SK-N-SH (cell line): Measurements from ENCODE around the gene CHD5. TPM values are rescaled to one million over a fixed set of nuclear protein-coding genes. Genes with fewer than 3 reads are reported as not detected.

ENCODE experiments used
- CTCF ChIA-PET: fragments of 300-600, 350-600 bp; formaldehyde crosslinking; extraction: SDS; loops from one replicate; lab custom pipeline; 2021; lab: Yijun Ruan, JAX
- POLR2A ChIA-PET: fragments of 350-600 bp; sonication (Branson Sonifier 250); formaldehyde crosslinking; extraction: SDS; loops from one replicate; lab custom pipeline; 2020; ENCODE audit warnings: antibody characterized with exemption, inconsistent platforms; lab: Yijun Ruan, JAX
- DNase-seq: peaks from one replicate; pipeline ENCODE4 v3.0.0; 2012
- H2AFZ ChIP-seq: fragments of 200-600 bp; sonication (generic); 2 replicates; pipeline ENCODE4 v1.8.1; 2016; ENCODE audit warnings: antibody characterized with exemption, mild to moderate bottlenecking, low read depth
- H3F3A ChIP-seq: fragments of 200-600 bp; sonication (generic); replicated peaks from 2 replicates; pipeline ENCODE3; 2016; ENCODE audit warnings: antibody characterized with exemption, mild to moderate bottlenecking; ENCODE audit not compliant: insufficient read depth
- H3K27ac ChIP-seq, 2 experiments: fragments of 200-500 bp in 1 of 2; fragments of 200-600 bp in 1 of 2; sonication (Bioruptor generic) in 1 of 2; sonication (generic), shearing (Covaris generic) in 1 of 2; 2 replicates each; pipeline versions ENCODE4 v1.5.1 to v1.6.1; 2014 to 2016; ENCODE audit warnings: low read depth in 2 of 2, inconsistent platforms in 1 of 2, low read length in 1 of 2, mild to moderate bottlenecking in 1 of 2, mixed read lengths in 1 of 2
- H3K27me3 ChIP-seq: fragments of 200-600 bp; sonication (generic), shearing (Covaris generic); 2 replicates; pipeline ENCODE4 v1.6.1; 2016; ENCODE audit warnings: mixed run types; ENCODE audit not compliant: insufficient read depth
- H3K36me3 ChIP-seq, 2 experiments: fragments of 200-500 bp in 1 of 2; fragments of 200-600 bp in 1 of 2; sonication (Bioruptor generic) in 1 of 2; sonication (generic) in 1 of 2; replicated peaks in 1 of 2; 2 replicates each; pipeline versions ENCODE3 to v1.5.1; 2014 to 2016; ENCODE audit warnings: low read length in 1 of 2, mild to moderate bottlenecking in 1 of 2; ENCODE audit not compliant: insufficient read depth in 2 of 2, control insufficient read depth in 1 of 2
- H3K4me1 ChIP-seq, 2 experiments: fragments of 200-500 bp in 1 of 2; fragments of 200-600 bp in 1 of 2; sonication (Bioruptor generic) in 1 of 2; sonication (generic), shearing (Covaris generic) in 1 of 2; 2 replicates each; pipeline versions ENCODE4 v1.5.1 to v1.6.1; 2014 to 2016; ENCODE audit warnings: low read depth in 1 of 2, low read length in 1 of 2, mixed run types in 1 of 2; ENCODE audit not compliant: insufficient read depth in 2 of 2, control insufficient read depth in 1 of 2
- H3K4me2 ChIP-seq: fragments of 200-600 bp; sonication (generic), shearing (Covaris generic); 2 replicates; pipeline ENCODE4 v1.6.1; 2017; ENCODE audit warnings: mixed run types
- H3K4me3 ChIP-seq, 2 experiments: fragments of 200-500 bp in 1 of 2; fragments of 200-600 bp in 1 of 2; sonication (Bioruptor generic) in 1 of 2; sonication (generic), shearing (Covaris generic) in 1 of 2; 2 replicates each; pipeline versions ENCODE4 v1.5.1 to v1.8.1; 2014 to 2016; ENCODE audit warnings: low read depth in 2 of 2, inconsistent platforms in 1 of 2, low read length in 1 of 2, mild to moderate bottlenecking in 1 of 2, mixed read lengths in 1 of 2, moderate library complexity in 1 of 2
- H3K79me2 ChIP-seq: fragments of 200-600 bp; sonication (generic); 2 replicates; pipeline ENCODE4 v1.8.1; 2017; ENCODE audit warnings: mild to moderate bottlenecking; ENCODE audit not compliant: insufficient read depth
- H3K9ac ChIP-seq: fragments of 200-600 bp; sonication (generic); 2 replicates; pipeline ENCODE4 v1.6.1; 2017; ENCODE audit warnings: mixed run types
- H3K9me2 ChIP-seq: fragments of 200-600 bp; sonication (generic); 2 replicates; pipeline ENCODE4 v1.6.1; 2017; ENCODE audit warnings: mixed run types
- H3K9me3 ChIP-seq: fragments of 200-600 bp; sonication (generic); 2 replicates; pipeline ENCODE4 v1.6.1; 2017; ENCODE audit warnings: mixed run types, mild to moderate bottlenecking, moderate library complexity
- H4K20me1 ChIP-seq: fragments of 200-600 bp; sonication (generic); 2 replicates; pipeline ENCODE4 v1.6.1; 2017; ENCODE audit warnings: mild to moderate bottlenecking, mixed run types; ENCODE audit not compliant: insufficient read depth
- ELF1 ChIP-seq: IDR thresholded peaks from 2 replicates; pipeline ENCODE4 v1.4.0; 2012
- EZH2phosphoT487 ChIP-seq: fragments of 200-600 bp; sonication (generic); IDR thresholded peaks from 2 replicates; pipeline ENCODE4 v1.6.1; 2017; ENCODE audit warnings: low read depth, mixed run types, mild to moderate bottlenecking, antibody characterized with exemption, moderate library complexity, borderline replicate concordance
- FOXM1 ChIP-seq: IDR thresholded peaks from 2 replicates; pipeline ENCODE4 v1.4.0; 2012; ENCODE audit warnings: low read depth, mild to moderate bottlenecking
- JUND ChIP-seq: IDR thresholded peaks from 2 replicates; pipeline ENCODE4 v1.4.0; 2012
- MAX ChIP-seq: IDR thresholded peaks from 2 replicates; pipeline ENCODE4 v1.4.0; 2012; ENCODE audit warnings: low read depth
- MEF2A ChIP-seq: IDR thresholded peaks from 2 replicates; pipeline ENCODE4 v1.4.0; 2012; ENCODE audit warnings: low read depth, borderline replicate concordance
- NRF1 ChIP-seq: IDR thresholded peaks from 2 replicates; pipeline ENCODE4 v1.6.1; 2012; ENCODE audit warnings: low read depth, mild to moderate bottlenecking, low read length
- PBX3 ChIP-seq: IDR thresholded peaks from 2 replicates; pipeline ENCODE4; 2012
- RCOR1 ChIP-seq: fragments of 150-350 bp; IDR thresholded peaks from 2 replicates; pipeline ENCODE4 v1.6.1; 2017; ENCODE audit warnings: antibody characterized with exemption, low read length
- REST ChIP-seq: IDR thresholded peaks from 2 replicates; pipeline ENCODE4 v1.6.1; 2012; ENCODE audit warnings: mild to moderate bottlenecking, low read depth, low read length, moderate library complexity
- RFX5 ChIP-seq: IDR thresholded peaks from 2 replicates; pipeline ENCODE4 v1.6.1; 2012; ENCODE audit warnings: mild to moderate bottlenecking, improper control_type of control experiment, low read length
- RXRA ChIP-seq: IDR thresholded peaks from 2 replicates; pipeline ENCODE4 v1.4.0; 2012; ENCODE audit warnings: low read depth, mild to moderate bottlenecking, borderline replicate concordance
- TAF1 ChIP-seq: IDR thresholded peaks from 2 replicates; pipeline ENCODE4 v1.6.1; 2012; ENCODE audit warnings: low read depth, mild to moderate bottlenecking, low read length, moderate library complexity, borderline replicate concordance
- USF2 ChIP-seq: fragments of 150-350 bp; IDR thresholded peaks from 2 replicates; pipeline ENCODE4 v1.6.1; 2017; ENCODE audit warnings: antibody characterized with exemption, low read length, low read depth, borderline replicate concordance
- WGBS: methylation state at CpG from one replicate; pipeline ENCODE4 v1.1.6; 2017; ENCODE audit warnings: low lambda C conversion rate; 5-methylcytosine and 5-hydroxymethylcytosine counted together
- polyA plus RNA-seq, 3 experiments: library from polyadenylated mRNA; depleted of rRNA; stranded (reverse); fragments of >200 nt; gene quantifications; 2 replicates each; pipeline ENCODE4 v1.2.3, GENCODE V29; 2012

CHD5 gene
- polyA plus RNA-seq, 1 of the 3 experiments (the other 2 are of a cell fraction): 0.26 TPM

GRCh38 chr1:6145864-6146410 lies 34.2 kb downstream of the CHD5 start:
- ChIA-PET CTCF (interaction anchor here (1.1 kb wide), 1 partner anchor 64 kb away, joined by 4 read pairs; no protein-coding TSS in a partner anchor), POLR2A (no interaction called here)
- Histone ChIP-seq H3K79me2 (no peaks in the 10 kb centered on the region), H3K9ac (no peak overlapping the region), H3F3A (no peaks in the 10 kb centered on the region), H3K27me3 (no peaks in the 10 kb centered on the region), H3K4me2 (no peak overlapping the region), H3K4me1 (peaks cover 0 to 6% of the 10 kb centered on the region in 2 experiments; a peak in 1 of 4 replicates), H3K9me3 (no peaks in the 10 kb centered on the region), H3K36me3 (no peaks in the 10 kb centered on the region), H4K20me1 (no peaks in the 10 kb centered on the region), H3K4me3 (no peak overlapping the region), H3K9me2 (no peaks in the 10 kb centered on the region), H3K27ac (no peak overlapping the region), H2AFZ (no peak overlapping the region)
- TF ChIP-seq TAF1 (no peak), RFX5 (no peak), USF2 (no peak), REST (no peak), FOXM1 (no peak), ELF1 (no peak), NRF1 (no peak)
- no peak for DNase-seq
- WGBS: 73% methylated on average over 16 of the region's 24 CpGs

GRCh38 chr1:6145396-6145750 lies 34.7 kb downstream of the CHD5 start:
- H3K4me2 ChIP-seq: no peak overlapping the region
- no peak overlapping the region for H3K4me3 ChIP-seq
- H3K27me3 ChIP-seq: no peaks in the 10 kb centered on the region
- H3K27ac ChIP-seq: no peak overlapping the region
- POLR2A ChIA-PET: no interaction called here
- H3K9me3 ChIP-seq: no peaks in the 10 kb centered on the region
- no peak overlapping the region for H3K9ac ChIP-seq
- no peaks in the 10 kb centered on the region for H3F3A ChIP-seq
- H4K20me1 ChIP-seq: no peaks in the 10 kb centered on the region
- no peak overlapping the region for H2AFZ ChIP-seq
- 27% methylated on average over 2 of the region's 2 CpGs for WGBS
- H3K4me1 ChIP-seq: peaks cover 0 to 6% of the 10 kb centered on the region in 2 experiments; a peak in 1 of 4 replicates
- CTCF ChIA-PET: no interaction called here
- no peak for DNase-seq
- no peaks in the 10 kb centered on the region for H3K36me3 ChIP-seq
- TF ChIP-seq EZH2phosphoT487 (no peak), RXRA (no peak), USF2 (no peak), PBX3 (no peak), ELF1 (no peak), FOXM1 (no peak), MAX (no peak), JUND (no peak), MEF2A (no peak), RCOR1 (no peak)
- no peaks in the 10 kb centered on the region for H3K79me2 ChIP-seq
- no peaks in the 10 kb centered on the region for H3K9me2 ChIP-seq
